IMR-90 (cell line): ENCODE results near the gene CHI3L1. TPM values are rescaled to one million over a fixed set of nuclear protein-coding genes. Genes with fewer than 3 reads are reported as not detected.

Source experiments
- ATAC-seq: fragments of 200-7000 bp; cut with Tn5 transposase; 2 replicates; pipeline ENCODE4 v1.9.1; 2020; ENCODE audit warnings: low read depth, mild to moderate bottlenecking, moderate library complexity
- BruUV-seq: library from RNA; stranded (reverse); fragments of 400-500 nt; replicated peaks from 2 replicates; lab custom pipeline; 2021; lab: Mats Ljungman, UMichigan
- CTCF ChIA-PET: fragments of 300-600 bp; formaldehyde crosslinking; extraction: SDS; loops from one replicate; lab custom pipeline; 2021; ENCODE audit warnings: antibody characterized with exemption; lab: Yijun Ruan, JAX
- POLR2A ChIA-PET: fragments of 300-600 bp; sonication (Branson Sonifier 250); formaldehyde crosslinking; loops from one replicate; lab custom pipeline; 2022; ENCODE audit warnings: antibody characterized with exemption; ENCODE audit not compliant: unreplicated experiment; lab: Charles Lee
- DNase-seq: peaks from one replicate; pipeline ENCODE4 v3.0.0; 2013
- H2AFZ ChIP-seq: replicated peaks from 2 replicates; pipeline ENCODE3; 2013; ENCODE audit warnings: low read length, mild to moderate bottlenecking; ENCODE audit not compliant: poor library complexity
- H2AK5ac ChIP-seq: 2 replicates; pipeline ENCODE4 v1.6.1; 2013; ENCODE audit warnings: low read depth, low read length, inconsistent platforms
- H2AK9ac ChIP-seq: replicated peaks from 2 replicates; pipeline ENCODE3; 2013; ENCODE audit warnings: mild to moderate bottlenecking, low read depth, low read length, moderate library complexity; ENCODE audit not compliant: poor library complexity
- H2BK120ac ChIP-seq: 2 replicates; pipeline ENCODE4 v1.6.1; 2013; ENCODE audit warnings: low read depth, low read length, inconsistent platforms
- H2BK15ac ChIP-seq: 3 replicates; pipeline ENCODE4 v1.6.1; 2013; ENCODE audit warnings: low read depth, low read length, inconsistent platforms
- H2BK20ac ChIP-seq: 2 replicates; pipeline ENCODE4 v1.6.1; 2013; ENCODE audit warnings: low read depth, mild to moderate bottlenecking, inconsistent platforms, low read length, moderate library complexity
- H2BK5ac ChIP-seq: 2 replicates; pipeline ENCODE4 v1.6.1; 2013; ENCODE audit warnings: mild to moderate bottlenecking, low read depth, low read length, inconsistent platforms; ENCODE audit not compliant: poor library complexity, severe bottlenecking
- H3K14ac ChIP-seq: replicated peaks from 2 replicates; pipeline ENCODE4 v1.6.1; 2013; ENCODE audit warnings: low read depth, low read length, inconsistent platforms
- H3K18ac ChIP-seq: 2 replicates; pipeline ENCODE4 v1.6.1; 2013; ENCODE audit warnings: low read depth, low read length, control low read depth
- H3K23ac ChIP-seq: 2 replicates; pipeline ENCODE4 v1.6.1; 2013; ENCODE audit warnings: low read depth, low read length, inconsistent platforms
- H3K27ac ChIP-seq: 2 replicates; pipeline ENCODE4 v1.5.1; 2013; ENCODE audit warnings: mild to moderate bottlenecking, control low read depth, low read length; ENCODE audit not compliant: insufficient read depth
- H3K27me3 ChIP-seq: 2 replicates; pipeline ENCODE4 v1.6.1; 2013; ENCODE audit warnings: low read length; ENCODE audit not compliant: control insufficient read depth, insufficient read depth
- H3K36me3 ChIP-seq: 2 replicates; pipeline ENCODE4 v1.6.1; 2013; ENCODE audit warnings: low read length, mixed read lengths; ENCODE audit not compliant: control insufficient read depth, insufficient read depth
- H3K4ac ChIP-seq: 2 replicates; pipeline ENCODE4 v1.6.1; 2013; ENCODE audit warnings: low read depth, low read length, inconsistent platforms
- H3K4me1 ChIP-seq: 2 replicates; pipeline ENCODE4 v1.6.1; 2013; ENCODE audit warnings: low read length, mixed read lengths; ENCODE audit not compliant: control insufficient read depth, insufficient read depth
- H3K4me2 ChIP-seq: 2 replicates; pipeline ENCODE4 v1.6.1; 2013; ENCODE audit warnings: low read depth, mild to moderate bottlenecking, control low read depth, low read length, moderate library complexity
- H3K4me3 ChIP-seq: 2 replicates; pipeline ENCODE4 v1.5.1; 2013; ENCODE audit warnings: low read depth, mild to moderate bottlenecking, control low read depth, low read length, moderate library complexity; ENCODE audit not compliant: insufficient read depth
- H3K56ac ChIP-seq: 2 replicates; pipeline ENCODE4 v1.6.1; 2013; ENCODE audit warnings: low read length, inconsistent platforms; ENCODE audit not compliant: insufficient read depth; ENCODE audit errors: extremely low read depth
- H3K79me1 ChIP-seq, 2 experiments: 2 replicates each; pipeline ENCODE4 v1.6.1; 2013; ENCODE audit warnings: low read length in 2 of 2, inconsistent platforms in 1 of 2, low read depth in 1 of 2
- H3K9ac ChIP-seq: 2 replicates; pipeline ENCODE4 v1.6.1; 2013; ENCODE audit warnings: low read depth, low read length, control low read depth
- H3K9me1 ChIP-seq: 2 replicates; pipeline ENCODE4 v1.6.1; 2013; ENCODE audit warnings: low read length, inconsistent platforms; ENCODE audit not compliant: insufficient read depth
- H3K9me3 ChIP-seq: 2 replicates; pipeline ENCODE4 v1.6.1; 2013; ENCODE audit warnings: low read length; ENCODE audit not compliant: control insufficient read depth, insufficient read depth
- H4K20me1 ChIP-seq: 2 replicates; pipeline ENCODE4 v1.6.1; 2013; ENCODE audit warnings: low read length, inconsistent platforms; ENCODE audit not compliant: insufficient read depth
- H4K5ac ChIP-seq: 2 replicates; pipeline ENCODE4 v1.6.1; 2013; ENCODE audit warnings: mild to moderate bottlenecking, low read depth, low read length, control low read depth
- H4K8ac ChIP-seq, 2 experiments: 2 replicates each; pipeline ENCODE4 v1.6.1; 2013; ENCODE audit warnings: low read depth in 2 of 2, low read length in 2 of 2, control low read depth in 1 of 2, inconsistent platforms in 1 of 2
- H4K91ac ChIP-seq: 2 replicates; pipeline ENCODE4 v1.6.1; 2013; ENCODE audit warnings: low read depth, low read length, inconsistent platforms; ENCODE audit not compliant: insufficient read depth
- BHLHE40 ChIP-seq: fragments of 150-350 bp; IDR thresholded peaks from 2 replicates; pipeline ENCODE4 v1.6.1; 2016; ENCODE audit warnings: mild to moderate bottlenecking, low read depth, low read length
- CEBPB ChIP-seq: IDR thresholded peaks from 2 replicates; pipeline ENCODE4 v1.6.1; 2012; ENCODE audit warnings: low read depth, low read length, improper control_type of control experiment
- CHD1 ChIP-seq: IDR thresholded peaks from 2 replicates; pipeline ENCODE4 v1.6.1; 2012; ENCODE audit warnings: low read depth, low read length, improper control_type of control experiment
- CTCF ChIP-seq: conservative IDR thresholded peaks from 2 replicates; pipeline ENCODE4 v1.5.1; 2012; ENCODE audit warnings: mild to moderate bottlenecking, low read depth, low read length, improper control_type of control experiment
- ELK1 ChIP-seq: fragments of 150-350 bp; IDR thresholded peaks from 2 replicates; pipeline ENCODE4 v1.6.1; 2016; ENCODE audit warnings: low read depth, mild to moderate bottlenecking, low read length, moderate library complexity, borderline replicate concordance
- FOS ChIP-seq: fragments of 150-350 bp; IDR thresholded peaks from 2 replicates; pipeline ENCODE4 v1.6.1; 2016; ENCODE audit warnings: low read depth, low read length
- MAFK ChIP-seq: IDR thresholded peaks from 2 replicates; pipeline ENCODE4 v1.6.1; 2012; ENCODE audit warnings: low read depth, low read length, improper control_type of control experiment
- MAZ ChIP-seq: IDR thresholded peaks from 2 replicates; pipeline ENCODE4 v1.6.1; 2012; ENCODE audit warnings: low read depth, mild to moderate bottlenecking, low read length, improper control_type of control experiment, moderate library complexity, borderline replicate concordance
- MXI1 ChIP-seq: IDR thresholded peaks from 2 replicates; pipeline ENCODE4 v1.6.1; 2012; ENCODE audit warnings: low read depth, mild to moderate bottlenecking, low read length, moderate library complexity, borderline replicate concordance
- NFE2L2 ChIP-seq: fragments of 150-350 bp; IDR thresholded peaks from 2 replicates; pipeline ENCODE4 v1.6.1; 2016; ENCODE audit warnings: low read depth, mild to moderate bottlenecking, low read length
- POLR2A ChIP-seq: IDR thresholded peaks from 2 replicates; pipeline ENCODE4 v1.6.1; 2012; ENCODE audit warnings: mild to moderate bottlenecking, low read depth, low read length
- RAD21 ChIP-seq: IDR thresholded peaks from 2 replicates; pipeline ENCODE4 v1.6.1; 2012; ENCODE audit warnings: low read length, improper control_type of control experiment
- RCOR1 ChIP-seq: IDR thresholded peaks from 2 replicates; pipeline ENCODE4 v1.6.1; 2012; ENCODE audit warnings: mild to moderate bottlenecking, low read length, improper control_type of control experiment; ENCODE audit not compliant: insufficient replicate concordance
- RFX5 ChIP-seq: IDR thresholded peaks from 2 replicates; pipeline ENCODE4 v1.8.0; 2012; ENCODE audit warnings: low read depth, mild to moderate bottlenecking, low read length, moderate library complexity
- SMC3 ChIP-seq: fragments of 150-350 bp; IDR thresholded peaks from 2 replicates; pipeline ENCODE4 v1.6.1; 2016; ENCODE audit warnings: low read depth, mild to moderate bottlenecking, antibody characterized with exemption, low read length, moderate library complexity
- WGBS, 2 experiments: methylation state at CpG; one replicate each; pipeline versions ENCODE4 v1.1.5 to v1.1.7; 2013; ENCODE audit warnings: missing lambda C conversion rate in 2 of 2; ENCODE audit not compliant: insufficient read length in 1 of 2; ENCODE audit errors: extremely low coverage in 2 of 2; 5-methylcytosine and 5-hydroxymethylcytosine counted together
- dilution Hi-C: fragments of 300-500 bp; cut with HindIII; formaldehyde crosslinking; loops from one replicate; pipeline ENCODE4 v1.14.3; 2018; ENCODE audit warnings: low sequenced_read_pairs; ENCODE audit not compliant: unreplicated experiment
- in situ Hi-C: fragments of 300-500 bp; cut with MboI; formaldehyde crosslinking; loops from 3 replicates; pipeline ENCODE4 v1.14.3; 2019; ENCODE audit warnings: low sequenced_read_pairs, inconsistent platforms, mixed read lengths
- intact Hi-C: fragments of 100-400 bp; cut with micrococcal nuclease; formaldehyde crosslinking; loops from 2 replicates; pipeline ENCODE4 v1.10.0; 2022
- polyA plus RNA-seq, 3 experiments: library from polyadenylated mRNA; depleted of rRNA; stranded (reverse); fragments of >200 nt; gene quantifications; 2 replicates each; pipeline ENCODE4 v1.2.3, GENCODE V29; 2012; ENCODE audit warnings: low replicate concordance in 1 of 3
- total RNA-seq: library from RNA; depleted of rRNA; stranded (reverse); fragments of >200 nt; gene quantifications from 2 replicates; pipeline ENCODE4 v1.2.3, GENCODE V29; 2012
- TF ChIP-seq, protein P1 (sequence below): fragments of 150-350 bp; IDR thresholded peaks from 2 replicates; pipeline ENCODE4 v1.6.1; 2017; ENCODE audit warnings: mild to moderate bottlenecking, antibody characterized with exemption, low read length, low read depth

The CHI3L1 gene
- total and polyA plus RNA-seq, 2 of the 4 experiments (the other 2 are of a cell fraction), result 0.17 TPM; not detected in 1

- H3K9ac ChIP-seq, result no peak overlapping the region
- H3K27me3 ChIP-seq, result peaks cover 20% of the 10 kb centered on the region
- no peak overlapping the region for H3K23ac ChIP-seq
- H3K4me2 ChIP-seq, result no peak overlapping the region
- CTCF ChIA-PET, result interaction anchor here (1.0 kb wide), 1 partner anchor 12 kb away, joined by 4 read pairs; no protein-coding TSS in a partner anchor
- POLR2A ChIA-PET, result no interaction called here
- H3K9me1 ChIP-seq, result no peaks in the 10 kb centered on the region
- no peak for TF ChIP-seq RCOR1
- TF ChIP-seq CHD1, result no peak
- TF ChIP-seq ELK1, result no peak
- no peak for TF ChIP-seq RAD21
- TF ChIP-seq BHLHE40, result no peak
- no peak for TF ChIP-seq CEBPB
- TF ChIP-seq MXI1, result no peak
- no peak for TF ChIP-seq SMC3
- TF ChIP-seq CTCF, result no peak
- TF ChIP-seq FOS, result no peak
- no peak for TF ChIP-seq POLR2A
- no peak for TF ChIP-seq MAZ
- no peak for TF ChIP-seq RFX5
- TF ChIP-seq NFE2L2, result no peak
- TF ChIP-seq, protein P1, sequence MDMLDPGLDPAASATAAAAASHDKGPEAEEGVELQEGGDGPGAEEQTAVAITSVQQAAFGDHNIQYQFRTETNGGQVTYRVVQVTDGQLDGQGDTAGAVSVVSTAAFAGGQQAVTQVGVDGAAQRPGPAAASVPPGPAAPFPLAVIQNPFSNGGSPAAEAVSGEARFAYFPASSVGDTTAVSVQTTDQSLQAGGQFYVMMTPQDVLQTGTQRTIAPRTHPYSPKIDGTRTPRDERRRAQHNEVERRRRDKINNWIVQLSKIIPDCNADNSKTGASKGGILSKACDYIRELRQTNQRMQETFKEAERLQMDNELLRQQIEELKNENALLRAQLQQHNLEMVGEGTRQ, result no peak
- no peak for TF ChIP-seq MAFK
- BruUV-seq, result no TSS peak
- no peak overlapping the region for H2AK9ac ChIP-seq
- no peak for DNase-seq
- no peak overlapping the region for H3K56ac ChIP-seq
- no peak overlapping the region for H3K4ac ChIP-seq
- H2BK15ac ChIP-seq, result no peak overlapping the region
- H2BK20ac ChIP-seq, result no peak overlapping the region
- H3K9me3 ChIP-seq, result no peaks in the 10 kb centered on the region
- no peak for ATAC-seq
- H2BK5ac ChIP-seq, result no peak overlapping the region
- H2BK120ac ChIP-seq, result no peak overlapping the region
- H3K14ac ChIP-seq, result no peak overlapping the region
- dilution Hi-C loops, result no loop called here
- H3K36me3 ChIP-seq, result no peaks in the 10 kb centered on the region
- H2AK5ac ChIP-seq, result no peak overlapping the region
- H3K4me1 ChIP-seq, result peaks cover 2% of the 10 kb centered on the region; the same call in 1 of the 2 replicates
- no peaks in the 10 kb centered on the region for H3K79me1 ChIP-seq
- no peak overlapping the region for H4K91ac ChIP-seq
- H4K5ac ChIP-seq, result no peak overlapping the region
- no peak overlapping the region for H3K4me3 ChIP-seq
- H4K8ac ChIP-seq, result no peak overlapping the region
- H4K20me1 ChIP-seq, result no peaks in the 10 kb centered on the region
- WGBS, 2 experiments, result no CpG with 5 or more reads among the region's 4 CpGs
- no peak overlapping the region for H2AFZ ChIP-seq
- intact Hi-C loops, result no loop called here
- no peak overlapping the region for H3K18ac ChIP-seq
- no peak overlapping the region for H3K27ac ChIP-seq
- in situ Hi-C loops, result no loop called here
Observed at GRCh38 chr1:203184467-203184866, 2.0 kb downstream of the CHI3L1 start.
